ENCODE measurements around the gene TRMT5.

GRCh38 chr14:60973070-60973469 lies 7.8 kb downstream of the TRMT5 start:
- TF ChIP-seq CTCF (IDR thresholded peaks at IDR 0.05; ENCODE audit: poor library complexity) = no peak
- TF ChIP-seq EZH2phosphoT487 (IDR thresholded peaks at IDR 0.05; ENCODE audit: low read depth, severe bottlenecking, unreplicated experiment) = no peak

Measured in hepatocyte (in vitro differentiated cells).